ENCODE data around the gene E2F1.
A peak's percentile ranks its signal among the peaks of the same experiment; 100 is the strongest.

The E2F1 gene

DNA sequence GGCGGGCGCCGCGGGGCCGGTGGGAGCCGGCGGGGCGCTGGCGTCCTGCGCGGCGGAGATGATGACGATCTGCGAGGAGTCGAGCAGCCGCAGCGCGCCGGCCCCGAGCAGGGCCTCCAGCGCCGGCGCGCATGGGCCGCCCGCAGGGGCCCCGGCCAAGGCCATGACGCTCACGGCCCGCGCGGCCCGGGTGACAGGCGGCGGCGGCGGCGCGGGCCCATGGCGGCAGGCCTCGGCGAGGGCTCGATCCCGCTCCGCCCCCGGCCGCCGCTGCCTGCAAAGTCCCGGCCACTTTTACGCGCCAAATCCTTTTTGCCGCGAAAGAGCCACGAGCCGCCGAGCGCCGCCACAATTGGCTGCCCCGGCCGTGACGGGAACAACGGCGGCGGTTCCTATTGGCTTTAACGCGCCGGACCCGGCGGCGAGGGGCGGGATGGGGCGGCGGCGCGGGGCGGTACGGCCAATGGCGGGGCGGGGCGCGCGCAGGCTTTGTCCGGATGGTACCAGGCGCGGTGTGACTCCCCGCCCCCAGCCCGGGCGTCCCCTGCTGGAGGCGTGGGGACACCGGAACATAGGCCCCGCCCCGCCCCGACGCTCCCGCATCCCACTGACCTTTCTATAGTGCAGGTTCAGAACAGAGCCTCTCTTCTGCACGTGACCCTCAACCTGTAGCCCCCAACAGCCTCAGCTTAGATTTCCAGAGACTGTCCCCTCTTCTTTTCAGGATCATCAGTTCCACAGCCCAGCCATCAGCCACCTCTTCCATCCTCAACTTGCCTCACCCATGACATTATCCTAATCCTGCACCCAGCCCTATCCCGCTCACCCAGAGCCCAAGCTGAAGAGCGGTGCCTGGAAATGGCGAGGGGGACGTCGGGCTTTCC is at the start of gene E2F1:
E2F1 (minus strand) TSS at position 286 of the 884 bp plus-strand sequence; CDS start at position 165, 121 bp downstream.
- CTCF ChIA-PET: interaction anchor here (0.5 to 1.0 kb wide), 4 partner anchors 19 to 179 kb away, joined by 3 to 7 read pairs (median 4); partner anchors contain the start of gene ACTL10
- POLR2A ChIA-PET (ENCODE audit: low non-redundant PET): interaction anchor here (0.6 kb wide), 1 partner anchor 19 kb away, joined by 3 read pairs; no protein-coding TSS in a partner anchor
- peak within 1 kb of the TSS; percentile 90 for H3K27ac ChIP-seq
- DNase-seq (ENCODE audit: low spot score): peak; percentile 99
- TF ChIP-seq, protein P1, sequence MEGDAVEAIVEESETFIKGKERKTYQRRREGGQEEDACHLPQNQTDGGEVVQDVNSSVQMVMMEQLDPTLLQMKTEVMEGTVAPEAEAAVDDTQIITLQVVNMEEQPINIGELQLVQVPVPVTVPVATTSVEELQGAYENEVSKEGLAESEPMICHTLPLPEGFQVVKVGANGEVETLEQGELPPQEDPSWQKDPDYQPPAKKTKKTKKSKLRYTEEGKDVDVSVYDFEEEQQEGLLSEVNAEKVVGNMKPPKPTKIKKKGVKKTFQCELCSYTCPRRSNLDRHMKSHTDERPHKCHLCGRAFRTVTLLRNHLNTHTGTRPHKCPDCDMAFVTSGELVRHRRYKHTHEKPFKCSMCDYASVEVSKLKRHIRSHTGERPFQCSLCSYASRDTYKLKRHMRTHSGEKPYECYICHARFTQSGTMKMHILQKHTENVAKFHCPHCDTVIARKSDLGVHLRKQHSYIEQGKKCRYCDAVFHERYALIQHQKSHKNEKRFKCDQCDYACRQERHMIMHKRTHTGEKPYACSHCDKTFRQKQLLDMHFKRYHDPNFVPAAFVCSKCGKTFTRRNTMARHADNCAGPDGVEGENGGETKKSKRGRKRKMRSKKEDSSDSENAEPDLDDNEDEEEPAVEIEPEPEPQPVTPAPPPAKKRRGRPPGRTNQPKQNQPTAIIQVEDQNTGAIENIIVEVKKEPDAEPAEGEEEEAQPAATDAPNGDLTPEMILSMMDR (conservative IDR thresholded peaks at IDR 0.05; ENCODE audit: low read depth): no peak; the same call in 1 of the 2 replicates

- POLR2A ChIA-PET (ENCODE audit: low non-redundant PET): interaction anchor here (0.7 kb wide), 1 partner anchor 21 kb away, joined by 3 read pairs; no protein-coding TSS in a partner anchor
- peak; percentile 73 for DNase-seq (ENCODE audit: low spot score)
- H3K27ac ChIP-seq: peak overlapping the region; percentile 92
- TF ChIP-seq, protein P1 (conservative IDR thresholded peaks at IDR 0.05; ENCODE audit: low read depth): no peak
- CTCF ChIA-PET: interaction anchor here (1.0 to 1.8 kb wide), 2 partner anchors 48 to 78 kb away, joined by 4 to 7 read pairs; no protein-coding TSS in a partner anchor
Observed at GRCh38 chr20:33733654-33734576, 47.7 kb upstream of the E2F1 start.

GRCh38 chr20:33732166-33732970 is 46.2 kb upstream of the E2F1 start:
- ChIA-PET CTCF (interaction anchor here (0.6 to 1.8 kb wide), 7 partner anchors 9 to 79 kb away, joined by 3 to 7 read pairs (median 5); partner anchors contain the start of gene CHMP4B), POLR2A (ENCODE audit: low non-redundant PET) (interaction anchor here (0.7 to 1.4 kb wide), 6 partner anchors 8 to 78 kb away, joined by 3 to 6 read pairs (median 4); partner anchors contain the start of genes CHMP4B and PXMP4)
- TF ChIP-seq, protein P1 (conservative IDR thresholded peaks at IDR 0.05; ENCODE audit: low read depth): no peak
- H3K27ac ChIP-seq: peak overlapping the region; percentile 92
- DNase-seq (ENCODE audit: low spot score): peak; percentile 85

DNA sequence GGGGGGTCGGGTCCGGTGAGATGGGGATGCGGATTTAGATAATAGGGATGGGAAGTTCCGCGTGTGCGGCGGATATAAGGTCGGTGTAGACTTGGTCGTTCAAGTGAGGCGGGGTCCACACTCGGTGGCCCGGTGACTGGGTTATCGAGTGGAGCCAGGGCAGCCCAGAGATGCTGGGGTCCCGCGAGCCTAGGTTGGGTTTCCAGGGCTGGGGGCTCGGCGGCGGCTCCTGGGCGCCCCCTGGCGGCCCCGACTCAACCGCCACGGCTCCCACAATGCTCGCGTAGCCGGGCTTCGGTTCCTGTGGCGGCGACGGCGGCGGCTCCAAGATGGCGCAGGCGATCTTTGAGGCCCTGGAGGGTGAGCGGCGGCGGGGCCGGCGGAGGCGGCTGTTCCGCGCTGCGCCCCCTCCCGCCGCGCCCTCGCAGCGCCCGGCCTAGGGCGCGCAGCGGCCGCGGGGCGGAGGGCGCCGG is 45.5 kb upstream of the E2F1 start, which contains the start of gene ZNF341:
ZNF341 (plus strand) TSS at position 304 of the 473 bp plus-strand sequence; CDS start at position 330, 26 bp downstream.
- ChIA-PET POLR2A (ENCODE audit: low non-redundant PET) (interaction anchor here (0.7 to 1.4 kb wide), 3 partner anchors 47 to 79 kb away, joined by 3 to 6 read pairs (median 4); partner anchors contain the start of gene CHMP4B), CTCF (interaction anchor here (0.6 to 1.8 kb wide), 5 partner anchors 8 to 115 kb away, joined by 3 to 6 read pairs (median 3); partner anchors contain the start of gene CHMP4B)
- TF ChIP-seq, protein P1 (conservative IDR thresholded peaks at IDR 0.05; ENCODE audit: low read depth): peak; percentile 98
- H3K27ac ChIP-seq: peak within 1 kb of the TSS; percentile 92
- DNase-seq (ENCODE audit: low spot score): no peak

GRCh38 chr20:33730946-33731692 is 44.9 kb upstream of the E2F1 start:
- H3K27ac ChIP-seq: peak overlapping the region; percentile 92
- TF ChIP-seq, protein P1 (conservative IDR thresholded peaks at IDR 0.05; ENCODE audit: low read depth): no peak
- CTCF ChIA-PET: interaction anchor here (0.8 to 1.8 kb wide), 2 partner anchors 80 to 116 kb away, joined by 3 to 6 read pairs; partner anchors contain the start of gene CHMP4B
- DNase-seq (ENCODE audit: low spot score): no peak
- POLR2A ChIA-PET (ENCODE audit: low non-redundant PET): interaction anchor here (0.6 to 1.0 kb wide), 3 partner anchors 10 to 344 kb away, joined by 3 to 5 read pairs (median 3); no protein-coding TSS in a partner anchor

All from RWPE1 (cell line).